Limb (tissue), 2 donors: Measurements from ENCODE around the gene CLEC17A.
"Not testable (repeated sequence)": the region's sequence is repeated elsewhere in the genome, so short reads cannot be mapped to it uniquely, and the experiment has no call there.

Source experiments
- DNase-seq, 2 donors: peaks; one replicate each; pipeline ENCODE4 v3.0.0-alpha.2; 2016; ENCODE audit errors: extremely low spot score in 2 of 2

CLEC17A gene

GRCh38 chr19:14582894-14583340 lies at the start of gene CLEC17A:
TSS of gene CLEC17A (plus strand) at chr19:14583084. CDS start at chr19:14583161, 77 bp downstream.
- DNase-seq = no peak

GRCh38 chr19:14533450-14533849 lies 49.4 kb upstream of the CLEC17A start:
- no peak for DNase-seq

- DNase-seq = peak in 1 of 2 donors; percentile 74
Measured at GRCh38 chr19:14536926-14537692, 45.8 kb upstream of the CLEC17A start.

- no peak for DNase-seq
Measured at GRCh38 chr19:14540741-14541525, 42.0 kb upstream of the CLEC17A start.

- DNase-seq = not testable (repeated sequence)
Measured at GRCh38 chr19:14541979-14542378, 40.9 kb upstream of the CLEC17A start.

GRCh38 chr19:14542711-14543328 lies 40.1 kb upstream of the CLEC17A start:
- peak in 1 of 2 donors; percentile 48 for DNase-seq

- DNase-seq = no peak
Measured at GRCh38 chr19:14544047-14544446, 38.8 kb upstream of the CLEC17A start.

GRCh38 chr19:14544977-14545715 lies 37.7 kb upstream of the CLEC17A start:
- peak; percentile 54 to 76 for DNase-seq

- no peak for DNase-seq
Measured at GRCh38 chr19:14545716-14546082, 37.2 kb upstream of the CLEC17A start.

- DNase-seq = no peak
Measured at GRCh38 chr19:14550201-14550754, 32.6 kb upstream of the CLEC17A start.

- peak; percentile 61 to 67 for DNase-seq
Measured at GRCh38 chr19:14551134-14552005, 31.5 kb upstream of the CLEC17A start.

- not testable (repeated sequence) for DNase-seq
Measured at GRCh38 chr19:14552006-14552360, 30.9 kb upstream of the CLEC17A start.

GRCh38 chr19:14553042-14553938 lies 29.6 kb upstream of the CLEC17A start:
- DNase-seq = no peak

- no peak for DNase-seq
Measured at GRCh38 chr19:14553939-14554243, 29.0 kb upstream of the CLEC17A start.

GRCh38 chr19:14554382-14554812 lies 28.5 kb upstream of the CLEC17A start:
- DNase-seq = no peak

GRCh38 chr19:14555918-14556661 lies 26.8 kb upstream of the CLEC17A start:
- DNase-seq = no peak

- peak; percentile 65 to 76 for DNase-seq
Measured at GRCh38 chr19:14556662-14557188, 26.2 kb upstream of the CLEC17A start.

GRCh38 chr19:14558370-14559066 lies 24.4 kb upstream of the CLEC17A start:
- no peak for DNase-seq
